ENCODE results near the gene MCM8.

The MCM8 gene

GRCh38 chr20:5950271-5951031, at the start of gene MCM8, which contains the start of gene TRMT6:
Gene MCM8 (plus strand): TSS chr20:5950652. CDS start chr20:5952016, 1,364 bp downstream.
Gene TRMT6 (minus strand): TSS chr20:5950533. CDS start chr20:5950405, 128 bp downstream.
- peak; percentile 97 for DNase-seq (ENCODE audit: low spot score)

GRCh38 chr20:5900908-5901307, 49.5 kb upstream of the MCM8 start:
- no peak for DNase-seq (ENCODE audit: low spot score)

GRCh38 chr20:5908981-5909380, 41.5 kb upstream of the MCM8 start:
- no peak for DNase-seq (ENCODE audit: low spot score)

- no peak for DNase-seq (ENCODE audit: low spot score)
Measured at GRCh38 chr20:5910186-5910585, 40.3 kb upstream of the MCM8 start.

GRCh38 chr20:5913166-5913565, 37.3 kb upstream of the MCM8 start:
- no peak for DNase-seq (ENCODE audit: low spot score)

- no peak for DNase-seq (ENCODE audit: low spot score)
Measured at GRCh38 chr20:5914859-5915258, 35.6 kb upstream of the MCM8 start.

GRCh38 chr20:5918856-5919625, 31.4 kb upstream of the MCM8 start:
- peak; percentile 58 for DNase-seq (ENCODE audit: low spot score)

- peak; percentile 52 for DNase-seq (ENCODE audit: low spot score)
Measured at GRCh38 chr20:5919626-5920544, 30.6 kb upstream of the MCM8 start.

- DNase-seq (ENCODE audit: low spot score) = no peak
Measured at GRCh38 chr20:5920581-5920980, 29.9 kb upstream of the MCM8 start.

GRCh38 chr20:5923493-5923892, 27.0 kb upstream of the MCM8 start:
- DNase-seq (ENCODE audit: low spot score) = no peak

- DNase-seq (ENCODE audit: low spot score) = no peak
Measured at GRCh38 chr20:5925551-5925950, 24.9 kb upstream of the MCM8 start.

- DNase-seq (ENCODE audit: low spot score) = no peak
Measured at GRCh38 chr20:5927749-5928462, 22.5 kb upstream of the MCM8 start.

GRCh38 chr20:5928836-5929715, 21.4 kb upstream of the MCM8 start:
- no peak for DNase-seq (ENCODE audit: low spot score)

GRCh38 chr20:5931411-5931810, 19.0 kb upstream of the MCM8 start:
- DNase-seq (ENCODE audit: low spot score) = no peak

GRCh38 chr20:5932796-5933195, 17.7 kb upstream of the MCM8 start:
- DNase-seq (ENCODE audit: low spot score) = no peak

GRCh38 chr20:5933802-5934436, 16.5 kb upstream of the MCM8 start:
- DNase-seq (ENCODE audit: low spot score) = no peak

- DNase-seq (ENCODE audit: low spot score) = no peak
Measured at GRCh38 chr20:5935384-5935783, 15.1 kb upstream of the MCM8 start.

- no peak for DNase-seq (ENCODE audit: low spot score)
Measured at GRCh38 chr20:5936238-5936637, 14.2 kb upstream of the MCM8 start.

GRCh38 chr20:5938456-5939029, 11.9 kb upstream of the MCM8 start:
- DNase-seq (ENCODE audit: low spot score) = no peak

GRCh38 chr20:5945963-5946362, 4.5 kb upstream of the MCM8 start:
- peak; percentile 39 for DNase-seq (ENCODE audit: low spot score)

Data from activated CD4-positive, alpha-beta T cell treated with anti-CD3 and anti-CD28 coated beads, Interleukin-2, Interleukin-4, amounts not matched to agents 100 ng/mL and 50 ng/mL, durations not matched to agents 16 hours and 8 hours (primary cell).